Common myeloid progenitor, CD34-positive (primary cell): Measurements from ENCODE around the gene C10orf71.

Experiments
- CTCF ChIA-PET: fragments of 350-600 bp; sonication (Branson Sonifier 250); formaldehyde crosslinking; loops from one replicate; lab custom pipeline; 2021; ENCODE audit warnings: antibody characterized with exemption; lab: Charles Lee
- POLR2A ChIA-PET: fragments of 350-600 bp; sonication (Branson Sonifier 250); formaldehyde crosslinking; loops from one replicate; lab custom pipeline; 2021; ENCODE audit warnings: antibody characterized with exemption; lab: Charles Lee
- DNase-seq, 3 donors: peaks; one replicate each; pipeline versions ENCODE4 v3.0.0 to v3.0.0-alpha.2; 2013
- H3K27ac ChIP-seq, 2 experiments: 1 replicate in 1 of 2; 2 replicates in 1 of 2; pipeline ENCODE4 v1.7.0; 2013; ENCODE audit warnings: inconsistent platforms in 2 of 2, low read length in 2 of 2, mild to moderate bottlenecking in 2 of 2, low read depth in 1 of 2, moderate library complexity in 1 of 2; ENCODE audit not compliant: severe bottlenecking in 2 of 2, insufficient read depth in 1 of 2, poor library complexity in 1 of 2
- H3K27me3 ChIP-seq, 5 experiments: replicated peaks in 2 of 5; 1 replicate in 3 of 5; 2 replicates in 2 of 5; pipeline versions ENCODE4 v1.6.1 to v1.7.0; 2013; ENCODE audit warnings: low read length in 4 of 5, mild to moderate bottlenecking in 2 of 5, moderate library complexity in 2 of 5, inconsistent platforms in 1 of 5; ENCODE audit not compliant: insufficient read depth in 5 of 5, control insufficient read depth in 4 of 5
- H3K36me3 ChIP-seq, 4 experiments: 1 replicate in 2 of 4; 2 replicates in 2 of 4; pipeline versions ENCODE4 v1.6.1 to v1.7.0; 2013; ENCODE audit warnings: low read length in 3 of 4, control low read depth in 1 of 4, mild to moderate bottlenecking in 1 of 4; ENCODE audit not compliant: control insufficient read depth in 4 of 4, insufficient read depth in 4 of 4
- H3K4me1 ChIP-seq, 4 experiments: 1 replicate in 3 of 4; 2 replicates in 1 of 4; pipeline versions ENCODE4 v1.6.1 to v1.7.1; 2013; ENCODE audit warnings: low read length in 3 of 4, mild to moderate bottlenecking in 3 of 4, control low read depth in 1 of 4, inconsistent platforms in 1 of 4, moderate library complexity in 1 of 4; ENCODE audit not compliant: control insufficient read depth in 4 of 4, insufficient read depth in 4 of 4; ENCODE audit errors: control extremely low read depth in 1 of 4
- H3K4me3 ChIP-seq, 7 experiments: 1 replicate in 4 of 7; 2 replicates in 3 of 7; pipeline versions ENCODE4 v1.5.1 to v1.7.0; 2013; ENCODE audit warnings: mild to moderate bottlenecking in 7 of 7, low read length in 6 of 7, moderate library complexity in 6 of 7, inconsistent platforms in 2 of 7, low read depth in 2 of 7, control low read depth in 1 of 7; ENCODE audit not compliant: insufficient read depth in 4 of 7, control insufficient read depth in 1 of 7; ENCODE audit errors: extremely low read depth in 1 of 7
- H3K9me3 ChIP-seq, 5 experiments: 1 replicate in 4 of 5; 2 replicates in 1 of 5; pipeline versions ENCODE4 v1.6.1 to v1.7.1; 2013; ENCODE audit warnings: low read length in 4 of 5, mild to moderate bottlenecking in 2 of 5, inconsistent platforms in 1 of 5, low read depth in 1 of 5, moderate library complexity in 1 of 5; ENCODE audit not compliant: control insufficient read depth in 4 of 5, insufficient read depth in 2 of 5; ENCODE audit errors: control extremely low read depth in 1 of 5
- WGBS: methylation state at CpG from one replicate; pipeline ENCODE4 v1.1.5; 2013; ENCODE audit not compliant: insufficient coverage; 5-methylcytosine and 5-hydroxymethylcytosine counted together

Gene C10orf71

GRCh38 chr10:49300140-49300974 is 1.4 kb downstream of the C10orf71 start:
- H3K4me3 ChIP-seq: no peak overlapping the region
- WGBS: 89% methylated on average over 5 of the region's 6 CpGs
- peak overlapping the region in 1 of 2 experiments; percentile 77 for H3K27ac ChIP-seq
- no peaks in the 10 kb centered on the region for H3K9me3 ChIP-seq
- DNase-seq: peak; percentile 38 to 87 (median 80)
- peaks cover 0 to 2% (median 0%) of the 10 kb centered on the region in 5 experiments for H3K27me3 ChIP-seq
- peaks cover 0 to 17% (median 12%) of the 10 kb centered on the region in 4 experiments for H3K4me1 ChIP-seq
- CTCF ChIA-PET: interaction anchor here (1.0 to 1.7 kb wide), 3 partner anchors 8 to 45 kb away, joined by 3 to 4 read pairs (median 3); no protein-coding TSS in a partner anchor
- POLR2A ChIA-PET: no interaction called here
- H3K36me3 ChIP-seq: no peaks in the 10 kb centered on the region

GRCh38 chr10:49301302-49301701 is 2.3 kb downstream of the C10orf71 start:
- Histone ChIP-seq H3K4me3 (no peak overlapping the region), H3K27ac (peak overlapping the region in 1 of 2 experiments; percentile 77), H3K4me1 (peaks cover 0 to 15% (median 12%) of the 10 kb centered on the region in 4 experiments), H3K36me3 (no peaks in the 10 kb centered on the region), H3K27me3 (peaks cover 0 to 3% (median 0%) of the 10 kb centered on the region in 5 experiments), H3K9me3 (no peaks in the 10 kb centered on the region)
- CTCF ChIA-PET: interaction anchor here (1.0 to 1.3 kb wide), 3 partner anchors 9 to 106 kb away, joined by 3 to 4 read pairs (median 3); no protein-coding TSS in a partner anchor
- no peak for DNase-seq
- POLR2A ChIA-PET: no interaction called here
- 91% methylated on average over 1 of the region's 1 CpG for WGBS

- 50% methylated on average over 1 of the region's 2 CpGs for WGBS
- Histone ChIP-seq H3K4me3 (no peak overlapping the region), H3K4me1 (peaks cover 0 to 15% (median 12%) of the 10 kb centered on the region in 4 experiments), H3K27ac (no peak overlapping the region), H3K36me3 (no peaks in the 10 kb centered on the region), H3K27me3 (peaks cover 0 to 4% (median 0%) of the 10 kb centered on the region in 5 experiments), H3K9me3 (no peaks in the 10 kb centered on the region)
- ChIA-PET CTCF (interaction anchor here (1.1 to 1.3 kb wide), 2 partner anchors 18 to 105 kb away, joined by 3 to 4 read pairs; no protein-coding TSS in a partner anchor), POLR2A (no interaction called here)
- DNase-seq: no peak
These were observed 3.1 kb downstream of the C10orf71 start for GRCh38 chr10:49302088-49302487.

GRCh38 chr10:49303711-49304110 is 4.7 kb downstream of the C10orf71 start:
- Histone ChIP-seq H3K27ac (no peak overlapping the region), H3K4me3 (no peak overlapping the region), H3K36me3 (no peaks in the 10 kb centered on the region), H3K27me3 (peaks cover 0 to 4% (median 0%) of the 10 kb centered on the region in 5 experiments), H3K4me1 (peaks cover 0 to 26% (median 12%) of the 10 kb centered on the region in 4 experiments), H3K9me3 (no peaks in the 10 kb centered on the region)
- no peak for DNase-seq
- WGBS: no CpG with 5 or more reads among the region's 1 CpG
- CTCF ChIA-PET: interaction anchor here (1.1 kb wide), 2 partner anchors 8 to 20 kb away, joined by 4 to 5 read pairs; no protein-coding TSS in a partner anchor
- POLR2A ChIA-PET: no interaction called here

- Histone ChIP-seq H3K27me3 (peaks cover 0 to 4% (median 0%) of the 10 kb centered on the region in 5 experiments), H3K27ac (no peak overlapping the region), H3K4me3 (no peak overlapping the region), H3K4me1 (peaks cover 0 to 30% (median 12%) of the 10 kb centered on the region in 4 experiments), H3K36me3 (no peaks in the 10 kb centered on the region), H3K9me3 (no peaks in the 10 kb centered on the region)
- 98% methylated on average over 5 of the region's 5 CpGs for WGBS
- ChIA-PET POLR2A (no interaction called here), CTCF (interaction anchor here (1.1 kb wide), 1 partner anchor 20 kb away, joined by 5 read pairs; no protein-coding TSS in a partner anchor)
- DNase-seq: no peak
These were observed 5.2 kb downstream of the C10orf71 start for GRCh38 chr10:49304137-49304536.

- POLR2A ChIA-PET: no interaction called here
These were observed 9.0 kb downstream of the C10orf71 start for GRCh38 chr10:49307921-49308320.

More at GRCh38 chr10:49307921-49308320, 9.0 kb downstream of the C10orf71 start:
- no peak for DNase-seq
- Histone ChIP-seq H3K4me3 (no peak overlapping the region), H3K27ac (no peak overlapping the region), H3K4me1 (peaks cover 12 to 48% (median 29%) of the 10 kb centered on the region in 4 experiments), H3K9me3 (no peaks in the 10 kb centered on the region), H3K36me3 (no peaks in the 10 kb centered on the region), H3K27me3 (peaks cover 0 to 2% (median 0%) of the 10 kb centered on the region in 5 experiments)
- 100% methylated on average over 1 of the region's 1 CpG for WGBS
- CTCF ChIA-PET: interaction anchor here (1.3 kb wide), 1 partner anchor 33 kb away, joined by 3 read pairs; no protein-coding TSS in a partner anchor
